SK-N-SH (cell line): ENCODE results near the gene MPHOSPH9.

ENCODE experiments used
- NFIC ChIP-seq: IDR thresholded peaks from 2 replicates; pipeline ENCODE4 v1.4.0; 2012; ENCODE audit warnings: borderline replicate concordance
- TF ChIP-seq, protein P1 (sequence below): IDR thresholded peaks from 2 replicates; pipeline ENCODE4 v1.6.1; 2012; ENCODE audit warnings: mild to moderate bottlenecking, low read depth, low read length, moderate library complexity

DNA sequence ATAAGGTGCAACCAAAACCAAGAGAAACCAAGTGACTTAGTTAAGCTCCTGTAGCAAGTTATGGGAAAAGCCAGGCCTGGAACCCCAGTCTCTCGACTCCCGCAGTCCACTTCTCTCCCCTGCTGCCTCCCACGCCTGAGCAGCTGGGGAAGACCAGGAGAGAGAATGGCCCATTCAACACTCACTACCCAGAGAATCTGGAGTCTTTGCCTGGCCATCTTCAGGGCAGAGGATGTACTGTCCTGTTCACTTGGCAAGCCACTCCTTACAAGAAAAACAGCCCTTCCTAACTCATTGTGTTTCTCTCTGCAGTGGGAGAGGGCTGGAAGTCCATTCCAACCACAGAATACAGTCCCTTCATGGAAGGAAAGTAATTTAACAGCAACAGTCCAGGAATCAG lies 83.9 kb downstream of the MPHOSPH9 start:
- TF ChIP-seq NFIC = no peak
- TF ChIP-seq, protein P1, sequence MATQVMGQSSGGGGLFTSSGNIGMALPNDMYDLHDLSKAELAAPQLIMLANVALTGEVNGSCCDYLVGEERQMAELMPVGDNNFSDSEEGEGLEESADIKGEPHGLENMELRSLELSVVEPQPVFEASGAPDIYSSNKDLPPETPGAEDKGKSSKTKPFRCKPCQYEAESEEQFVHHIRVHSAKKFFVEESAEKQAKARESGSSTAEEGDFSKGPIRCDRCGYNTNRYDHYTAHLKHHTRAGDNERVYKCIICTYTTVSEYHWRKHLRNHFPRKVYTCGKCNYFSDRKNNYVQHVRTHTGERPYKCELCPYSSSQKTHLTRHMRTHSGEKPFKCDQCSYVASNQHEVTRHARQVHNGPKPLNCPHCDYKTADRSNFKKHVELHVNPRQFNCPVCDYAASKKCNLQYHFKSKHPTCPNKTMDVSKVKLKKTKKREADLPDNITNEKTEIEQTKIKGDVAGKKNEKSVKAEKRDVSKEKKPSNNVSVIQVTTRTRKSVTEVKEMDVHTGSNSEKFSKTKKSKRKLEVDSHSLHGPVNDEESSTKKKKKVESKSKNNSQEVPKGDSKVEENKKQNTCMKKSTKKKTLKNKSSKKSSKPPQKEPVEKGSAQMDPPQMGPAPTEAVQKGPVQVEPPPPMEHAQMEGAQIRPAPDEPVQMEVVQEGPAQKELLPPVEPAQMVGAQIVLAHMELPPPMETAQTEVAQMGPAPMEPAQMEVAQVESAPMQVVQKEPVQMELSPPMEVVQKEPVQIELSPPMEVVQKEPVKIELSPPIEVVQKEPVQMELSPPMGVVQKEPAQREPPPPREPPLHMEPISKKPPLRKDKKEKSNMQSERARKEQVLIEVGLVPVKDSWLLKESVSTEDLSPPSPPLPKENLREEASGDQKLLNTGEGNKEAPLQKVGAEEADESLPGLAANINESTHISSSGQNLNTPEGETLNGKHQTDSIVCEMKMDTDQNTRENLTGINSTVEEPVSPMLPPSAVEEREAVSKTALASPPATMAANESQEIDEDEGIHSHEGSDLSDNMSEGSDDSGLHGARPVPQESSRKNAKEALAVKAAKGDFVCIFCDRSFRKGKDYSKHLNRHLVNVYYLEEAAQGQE = no peak
